Stomach (tissue), 4 donors: ENCODE data around the gene CREBBP.

ENCODE experiments used
- CTCF ChIP-seq, 7 experiments: fragments of 450-650 bp in 4 of 7; fragments of 200-600 bp in 3 of 7; sonication (generic) in 3 of 7; IDR thresholded peaks; one replicate each; pipeline ENCODE4 v1.5.1; 2016 to 2019; ENCODE audit warnings: antibody characterized with exemption in 7 of 7, control low read depth in 2 of 7, mild to moderate bottlenecking in 1 of 7
- POLR2A ChIP-seq, 4 donors: fragments of 450-650 bp; IDR thresholded peaks; one replicate each; pipeline ENCODE4 v1.6.1; 2016; ENCODE audit warnings: antibody characterized with exemption in 4 of 4, control low read depth in 2 of 4, mild to moderate bottlenecking in 1 of 4, moderate library complexity in 1 of 4
- POLR2AphosphoS5 ChIP-seq, 3 donors: sonication (generic); formaldehyde crosslinking; IDR thresholded peaks; one replicate each; pipeline ENCODE4 v1.6.1; 2016; ENCODE audit warnings: antibody characterized with exemption in 3 of 3

GRCh38 chr16:3880623-3881498 is at the start of gene CREBBP:
- TF ChIP-seq CTCF (IDR thresholded peaks at IDR 0.05), result no peak
- no peak for TF ChIP-seq POLR2A (IDR thresholded peaks at IDR 0.05)
- peak; percentile 12 to 82 (median 78) for TF ChIP-seq POLR2AphosphoS5 (IDR thresholded peaks at IDR 0.05)
